ENCODE data around the gene RSRC1. TPM values are rescaled to one million over a fixed set of nuclear protein-coding genes. Genes with fewer than 3 reads are reported as not detected.

Gene RSRC1
- total and polyA plus RNA-seq, 12 donors, result 12.6 to 27.6 (median 21.4) TPM

- H3K27ac ChIP-seq, result no peak overlapping the region
- peaks cover 0 to 43% (median 0%) of the 10 kb centered on the region in 11 donors for H3K9me3 ChIP-seq
- 40 to 59% methylated on average over 2 of the region's 2 CpGs for WGBS, 2 donors
- ATAC-seq, result peak in 1 of 8 donors; percentile 49
- TF ChIP-seq, protein P1, sequence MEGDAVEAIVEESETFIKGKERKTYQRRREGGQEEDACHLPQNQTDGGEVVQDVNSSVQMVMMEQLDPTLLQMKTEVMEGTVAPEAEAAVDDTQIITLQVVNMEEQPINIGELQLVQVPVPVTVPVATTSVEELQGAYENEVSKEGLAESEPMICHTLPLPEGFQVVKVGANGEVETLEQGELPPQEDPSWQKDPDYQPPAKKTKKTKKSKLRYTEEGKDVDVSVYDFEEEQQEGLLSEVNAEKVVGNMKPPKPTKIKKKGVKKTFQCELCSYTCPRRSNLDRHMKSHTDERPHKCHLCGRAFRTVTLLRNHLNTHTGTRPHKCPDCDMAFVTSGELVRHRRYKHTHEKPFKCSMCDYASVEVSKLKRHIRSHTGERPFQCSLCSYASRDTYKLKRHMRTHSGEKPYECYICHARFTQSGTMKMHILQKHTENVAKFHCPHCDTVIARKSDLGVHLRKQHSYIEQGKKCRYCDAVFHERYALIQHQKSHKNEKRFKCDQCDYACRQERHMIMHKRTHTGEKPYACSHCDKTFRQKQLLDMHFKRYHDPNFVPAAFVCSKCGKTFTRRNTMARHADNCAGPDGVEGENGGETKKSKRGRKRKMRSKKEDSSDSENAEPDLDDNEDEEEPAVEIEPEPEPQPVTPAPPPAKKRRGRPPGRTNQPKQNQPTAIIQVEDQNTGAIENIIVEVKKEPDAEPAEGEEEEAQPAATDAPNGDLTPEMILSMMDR (IDR thresholded peaks at IDR 0.05), result no peak
- no peaks in the 10 kb centered on the region for H3K36me3 ChIP-seq
- H3K27me3 ChIP-seq, result no peaks in the 10 kb centered on the region
- H3K4me1 ChIP-seq, result no peaks in the 10 kb centered on the region
- no peak for DNase-seq
- intact Hi-C loops (cut with DNase I), result no loop called here
- no peak overlapping the region for H3K4me3 ChIP-seq
Observed at GRCh38 chr3:158249183-158249582, 139.3 kb downstream of the RSRC1 start.

- H3K4me1 ChIP-seq, result no peaks in the 10 kb centered on the region
- intact Hi-C loops (cut with DNase I), result no loop called here
- H3K4me3 ChIP-seq, result no peak overlapping the region
- 82 to 84% methylated on average over 3 of the region's 3 CpGs for WGBS, 2 donors
- DNase-seq (no peak), ATAC-seq (no peak)
- H3K36me3 ChIP-seq, result no peaks in the 10 kb centered on the region
- TF ChIP-seq, protein P1 (IDR thresholded peaks at IDR 0.05), result no peak
- H3K27ac ChIP-seq, result no peak overlapping the region
- peaks cover 0 to 21% (median 0%) of the 10 kb centered on the region in 11 donors for H3K9me3 ChIP-seq
- no peaks in the 10 kb centered on the region for H3K27me3 ChIP-seq
Observed at GRCh38 chr3:158258619-158259018, 148.7 kb downstream of the RSRC1 start.

- Histone ChIP-seq H3K36me3 (no peaks in the 10 kb centered on the region), H3K27me3 (no peaks in the 10 kb centered on the region), H3K27ac (no peak overlapping the region), H3K9me3 (peaks cover 0 to 15% (median 2%) of the 10 kb centered on the region in 11 donors), H3K4me1 (no peaks in the 10 kb centered on the region), H3K4me3 (no peak overlapping the region)
- ATAC-seq (no peak), DNase-seq (no peak)
- TF ChIP-seq, protein P1 (IDR thresholded peaks at IDR 0.05), result no peak
- intact Hi-C loops (cut with DNase I), result no loop called here
- WGBS, 2 donors, result 79 to 90% methylated on average over 4 of the region's 4 CpGs
Observed at GRCh38 chr3:158260392-158260791, 150.5 kb downstream of the RSRC1 start.

DNA sequence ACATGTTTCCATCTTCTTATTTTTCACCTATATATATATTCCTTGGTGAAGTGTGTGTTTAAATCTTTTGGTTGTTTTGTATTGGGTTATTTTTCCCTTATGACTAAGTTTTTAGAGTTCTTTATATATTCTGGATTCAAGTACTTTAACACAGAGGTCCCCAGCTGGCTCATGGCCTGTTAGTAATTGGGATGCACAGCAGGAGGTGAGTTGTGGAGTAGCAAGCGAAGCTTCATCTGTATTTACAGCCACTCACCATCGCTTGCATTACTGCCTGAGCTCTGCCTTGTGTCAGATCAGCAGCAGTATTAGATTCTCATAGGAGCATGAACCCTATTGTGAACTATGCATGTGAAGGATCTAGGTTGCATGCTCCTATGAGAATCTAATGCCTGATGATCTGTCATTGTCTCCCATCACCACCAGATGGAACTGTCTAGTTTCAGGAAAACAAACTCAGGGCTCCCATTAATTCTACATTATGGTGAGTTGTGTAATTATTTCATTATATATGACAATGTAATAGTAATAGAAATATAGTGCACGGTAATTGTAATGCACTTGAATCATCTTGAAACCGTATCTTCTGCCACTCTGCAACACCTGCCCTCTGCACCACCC, 151.6 kb downstream of the RSRC1 start:
- DNase-seq (no peak), ATAC-seq (no peak)
- WGBS, 2 donors, result 86 to 98% methylated on average over 4 of the region's 4 CpGs
- TF ChIP-seq, protein P1 (IDR thresholded peaks at IDR 0.05), result no peak
- Histone ChIP-seq H3K4me1 (no peaks in the 10 kb centered on the region), H3K4me3 (no peak overlapping the region), H3K9me3 (peaks cover 0 to 19% (median 13%) of the 10 kb centered on the region in 11 donors), H3K27me3 (no peaks in the 10 kb centered on the region), H3K36me3 (peaks cover 0 to under 1% (median 0%) of the 10 kb centered on the region in 9 donors), H3K27ac (no peak overlapping the region)
- intact Hi-C loops (cut with DNase I), result no loop called here
